SK-N-SH (cell line): Measurements from ENCODE around the gene PARD3. TPM values are rescaled to one million over a fixed set of nuclear protein-coding genes. Genes with fewer than 3 reads are reported as not detected.

Experiments used
- CTCF ChIA-PET: fragments of 300-600, 350-600 bp; formaldehyde crosslinking; extraction: SDS; loops from one replicate; lab custom pipeline; 2021; lab: Yijun Ruan, JAX
- POLR2A ChIA-PET: fragments of 350-600 bp; sonication (Branson Sonifier 250); formaldehyde crosslinking; extraction: SDS; loops from one replicate; lab custom pipeline; 2020; ENCODE audit warnings: antibody characterized with exemption, inconsistent platforms; lab: Yijun Ruan, JAX
- DNase-seq: peaks from one replicate; pipeline ENCODE4 v3.0.0; 2012
- H2AFZ ChIP-seq: fragments of 200-600 bp; sonication (generic); 2 replicates; pipeline ENCODE4 v1.8.1; 2016; ENCODE audit warnings: antibody characterized with exemption, mild to moderate bottlenecking, low read depth
- H3F3A ChIP-seq: fragments of 200-600 bp; sonication (generic); replicated peaks from 2 replicates; pipeline ENCODE3; 2016; ENCODE audit warnings: antibody characterized with exemption, mild to moderate bottlenecking; ENCODE audit not compliant: insufficient read depth
- H3K27ac ChIP-seq, 2 experiments: fragments of 200-500 bp in 1 of 2; fragments of 200-600 bp in 1 of 2; sonication (Bioruptor generic) in 1 of 2; sonication (generic), shearing (Covaris generic) in 1 of 2; 2 replicates each; pipeline versions ENCODE4 v1.5.1 to v1.6.1; 2014 to 2016; ENCODE audit warnings: low read depth in 2 of 2, inconsistent platforms in 1 of 2, low read length in 1 of 2, mild to moderate bottlenecking in 1 of 2, mixed read lengths in 1 of 2
- H3K27me3 ChIP-seq: fragments of 200-600 bp; sonication (generic), shearing (Covaris generic); 2 replicates; pipeline ENCODE4 v1.6.1; 2016; ENCODE audit warnings: mixed run types; ENCODE audit not compliant: insufficient read depth
- H3K36me3 ChIP-seq, 2 experiments: fragments of 200-500 bp in 1 of 2; fragments of 200-600 bp in 1 of 2; sonication (Bioruptor generic) in 1 of 2; sonication (generic) in 1 of 2; replicated peaks in 1 of 2; 2 replicates each; pipeline versions ENCODE3 to v1.5.1; 2014 to 2016; ENCODE audit warnings: low read length in 1 of 2, mild to moderate bottlenecking in 1 of 2; ENCODE audit not compliant: insufficient read depth in 2 of 2, control insufficient read depth in 1 of 2
- H3K4me1 ChIP-seq, 2 experiments: fragments of 200-500 bp in 1 of 2; fragments of 200-600 bp in 1 of 2; sonication (Bioruptor generic) in 1 of 2; sonication (generic), shearing (Covaris generic) in 1 of 2; 2 replicates each; pipeline versions ENCODE4 v1.5.1 to v1.6.1; 2014 to 2016; ENCODE audit warnings: low read depth in 1 of 2, low read length in 1 of 2, mixed run types in 1 of 2; ENCODE audit not compliant: insufficient read depth in 2 of 2, control insufficient read depth in 1 of 2
- H3K4me2 ChIP-seq: fragments of 200-600 bp; sonication (generic), shearing (Covaris generic); 2 replicates; pipeline ENCODE4 v1.6.1; 2017; ENCODE audit warnings: mixed run types
- H3K4me3 ChIP-seq, 2 experiments: fragments of 200-500 bp in 1 of 2; fragments of 200-600 bp in 1 of 2; sonication (Bioruptor generic) in 1 of 2; sonication (generic), shearing (Covaris generic) in 1 of 2; 2 replicates each; pipeline versions ENCODE4 v1.5.1 to v1.8.1; 2014 to 2016; ENCODE audit warnings: low read depth in 2 of 2, inconsistent platforms in 1 of 2, low read length in 1 of 2, mild to moderate bottlenecking in 1 of 2, mixed read lengths in 1 of 2, moderate library complexity in 1 of 2
- H3K79me2 ChIP-seq: fragments of 200-600 bp; sonication (generic); 2 replicates; pipeline ENCODE4 v1.8.1; 2017; ENCODE audit warnings: mild to moderate bottlenecking; ENCODE audit not compliant: insufficient read depth
- H3K9ac ChIP-seq: fragments of 200-600 bp; sonication (generic); 2 replicates; pipeline ENCODE4 v1.6.1; 2017; ENCODE audit warnings: mixed run types
- H3K9me2 ChIP-seq: fragments of 200-600 bp; sonication (generic); 2 replicates; pipeline ENCODE4 v1.6.1; 2017; ENCODE audit warnings: mixed run types
- H3K9me3 ChIP-seq: fragments of 200-600 bp; sonication (generic); 2 replicates; pipeline ENCODE4 v1.6.1; 2017; ENCODE audit warnings: mixed run types, mild to moderate bottlenecking, moderate library complexity
- H4K20me1 ChIP-seq: fragments of 200-600 bp; sonication (generic); 2 replicates; pipeline ENCODE4 v1.6.1; 2017; ENCODE audit warnings: mild to moderate bottlenecking, mixed run types; ENCODE audit not compliant: insufficient read depth
- ELF1 ChIP-seq: IDR thresholded peaks from 2 replicates; pipeline ENCODE4 v1.4.0; 2012
- EZH2phosphoT487 ChIP-seq: fragments of 200-600 bp; sonication (generic); IDR thresholded peaks from 2 replicates; pipeline ENCODE4 v1.6.1; 2017; ENCODE audit warnings: low read depth, mixed run types, mild to moderate bottlenecking, antibody characterized with exemption, moderate library complexity, borderline replicate concordance
- FOXM1 ChIP-seq: IDR thresholded peaks from 2 replicates; pipeline ENCODE4 v1.4.0; 2012; ENCODE audit warnings: low read depth, mild to moderate bottlenecking
- GABPA ChIP-seq: IDR thresholded peaks from 2 replicates; pipeline ENCODE4 v1.4.0; 2012; ENCODE audit warnings: low read depth, mild to moderate bottlenecking
- GATA2 ChIP-seq: sonication (generic); formaldehyde crosslinking; IDR thresholded peaks from 2 replicates; pipeline ENCODE4 v1.5.0; 2020; ENCODE audit warnings: mild to moderate bottlenecking, missing genetic modification reagents
- JUND ChIP-seq: IDR thresholded peaks from 2 replicates; pipeline ENCODE4 v1.4.0; 2012
- MXI1 ChIP-seq: IDR thresholded peaks from 2 replicates; pipeline ENCODE4 v1.6.1; 2012; ENCODE audit warnings: mild to moderate bottlenecking, low read depth, low read length, improper control_type of control experiment
- RXRA ChIP-seq: IDR thresholded peaks from 2 replicates; pipeline ENCODE4 v1.4.0; 2012; ENCODE audit warnings: low read depth, mild to moderate bottlenecking, borderline replicate concordance
- TCF12 ChIP-seq: IDR thresholded peaks from 2 replicates; pipeline ENCODE4 v1.4.0; 2012
- TEAD4 ChIP-seq: IDR thresholded peaks from 2 replicates; pipeline ENCODE4 v1.4.0; 2012; ENCODE audit warnings: mild to moderate bottlenecking, borderline replicate concordance; ENCODE audit not compliant: insufficient read depth
- WGBS: methylation state at CpG from one replicate; pipeline ENCODE4 v1.1.6; 2017; ENCODE audit warnings: low lambda C conversion rate; 5-methylcytosine and 5-hydroxymethylcytosine counted together
- polyA plus RNA-seq, 3 experiments: library from polyadenylated mRNA; depleted of rRNA; stranded (reverse); fragments of >200 nt; gene quantifications; 2 replicates each; pipeline ENCODE4 v1.2.3, GENCODE V29; 2012
- TF ChIP-seq, protein P1 (sequence below): IDR thresholded peaks from 2 replicates; pipeline ENCODE4 v1.4.0; 2012; ENCODE audit warnings: low read depth, borderline replicate concordance
- TF ChIP-seq, protein P2 (sequence below): IDR thresholded peaks from 2 replicates; pipeline ENCODE4 v1.4.0; 2012; ENCODE audit warnings: low read depth, borderline replicate concordance
- TF ChIP-seq, protein P3 (sequence below): fragments of 200-600 bp; sonication (generic); IDR thresholded peaks from 2 replicates; pipeline ENCODE4 v1.6.1; 2017; ENCODE audit warnings: antibody characterized with exemption, mild to moderate bottlenecking, moderate library complexity
- TF ChIP-seq, protein P4 (sequence below): fragments of 150-350 bp; IDR thresholded peaks from 2 replicates; pipeline ENCODE4 v1.6.1; 2017; ENCODE audit warnings: antibody characterized with exemption, low read length, low read depth, borderline replicate concordance

PARD3 gene
- polyA plus RNA-seq, 1 of the 3 experiments (the other 2 are of a cell fraction): 29.4 TPM

DNA sequence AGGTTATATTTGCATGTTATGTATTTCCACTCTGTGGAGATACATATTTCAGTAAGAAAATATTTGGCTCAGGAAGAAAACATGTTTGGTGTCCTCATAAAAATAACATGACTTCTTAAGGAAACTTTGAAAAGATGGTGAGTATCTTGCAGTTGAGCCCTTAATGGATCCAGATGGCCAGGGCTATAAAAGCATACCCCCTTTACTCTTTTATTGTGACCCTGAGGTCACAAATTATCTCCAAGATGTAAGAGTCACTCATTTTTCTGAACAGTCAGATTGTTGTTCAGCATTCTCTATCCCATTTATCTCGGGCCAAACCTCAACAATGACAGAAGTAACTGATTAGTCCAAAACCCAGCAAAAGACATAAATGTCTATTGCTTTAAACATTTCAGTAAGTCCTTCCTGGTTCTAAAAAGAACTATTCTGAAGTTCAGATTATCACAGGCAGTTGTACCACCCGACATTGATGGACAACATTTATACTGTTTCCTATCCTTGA, 539.4 kb downstream of the PARD3 start:
- H3K9me3 ChIP-seq: no peaks in the 10 kb centered on the region
- ChIA-PET POLR2A (no interaction called here), CTCF (no interaction called here)
- no peak overlapping the region for H3K4me3 ChIP-seq
- peaks cover 12% of the 10 kb centered on the region for H3F3A ChIP-seq
- H3K9ac ChIP-seq: no peak overlapping the region
- H4K20me1 ChIP-seq: no peaks in the 10 kb centered on the region
- H3K27ac ChIP-seq: no peak overlapping the region; a peak in 1 of 4 replicates
- no peak overlapping the region for H2AFZ ChIP-seq
- peaks cover 0 to 7% of the 10 kb centered on the region in 2 experiments for H3K36me3 ChIP-seq
- H3K27me3 ChIP-seq: no peaks in the 10 kb centered on the region
- no peak overlapping the region for H3K4me2 ChIP-seq
- H3K79me2 ChIP-seq: no peaks in the 10 kb centered on the region
- TF ChIP-seq ELF1: no peak
- TF ChIP-seq TCF12: 0 out of 2 replicates have a peak, but pooled peaks have one; percentile 34
- H3K9me2 ChIP-seq: no peaks in the 10 kb centered on the region
- DNase-seq: no peak
- peaks cover 0 to 11% of the 10 kb centered on the region in 2 experiments; a peak in 3 of 4 replicates for H3K4me1 ChIP-seq
- WGBS: 79% methylated on average over 2 of the region's 2 CpGs

DNA sequence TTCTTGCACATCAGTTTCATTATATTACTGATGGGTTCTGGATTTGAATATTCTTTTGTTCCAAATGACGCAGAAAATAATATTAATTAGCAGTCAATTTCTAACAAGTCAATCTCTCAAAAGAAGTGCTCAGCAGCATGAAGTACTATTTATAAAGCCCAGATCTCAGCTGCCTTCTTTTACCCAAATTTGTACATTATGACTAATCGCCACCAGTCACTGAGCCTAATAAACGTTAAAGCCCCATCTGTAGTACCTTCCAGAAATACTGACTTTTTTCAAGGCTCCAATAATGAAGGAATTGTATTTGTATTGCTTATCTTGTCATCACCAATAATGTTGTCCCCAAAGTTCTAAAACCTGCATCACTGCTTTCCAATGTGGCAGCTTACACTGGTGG, 540.2 kb downstream of the PARD3 start:
- WGBS: 90% methylated on average over 3 of the region's 3 CpGs
- Histone ChIP-seq H3K9me2 (no peaks in the 10 kb centered on the region), H3K27me3 (no peaks in the 10 kb centered on the region), H3K79me2 (no peaks in the 10 kb centered on the region), H3K27ac (no peak overlapping the region), H3K4me2 (no peak overlapping the region), H3K9ac (no peak overlapping the region), H4K20me1 (no peaks in the 10 kb centered on the region), H3K4me3 (no peak overlapping the region), H2AFZ (no peak overlapping the region), H3F3A (peaks cover 6% of the 10 kb centered on the region), H3K9me3 (no peaks in the 10 kb centered on the region), H3K36me3 (peaks cover 0 to 7% of the 10 kb centered on the region in 2 experiments), H3K4me1 (peaks cover 0 to 7% of the 10 kb centered on the region in 2 experiments; a peak in 3 of 4 replicates)
- CTCF ChIA-PET: interaction anchor here (1.7 kb wide), 1 partner anchor 9 kb away, joined by 4 read pairs; no protein-coding TSS in a partner anchor
- POLR2A ChIA-PET: no interaction called here
- DNase-seq: no peak
- TF ChIP-seq MXI1 (no peak), EZH2phosphoT487 (no peak), RXRA (no peak), TEAD4 (no peak), GABPA (no peak), FOXM1 (no peak), JUND (no peak)
- TF ChIP-seq, protein P1, sequence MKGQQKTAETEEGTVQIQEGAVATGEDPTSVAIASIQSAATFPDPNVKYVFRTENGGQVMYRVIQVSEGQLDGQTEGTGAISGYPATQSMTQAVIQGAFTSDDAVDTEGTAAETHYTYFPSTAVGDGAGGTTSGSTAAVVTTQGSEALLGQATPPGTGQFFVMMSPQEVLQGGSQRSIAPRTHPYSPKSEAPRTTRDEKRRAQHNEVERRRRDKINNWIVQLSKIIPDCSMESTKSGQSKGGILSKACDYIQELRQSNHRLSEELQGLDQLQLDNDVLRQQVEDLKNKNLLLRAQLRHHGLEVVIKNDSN: no peak

DNA sequence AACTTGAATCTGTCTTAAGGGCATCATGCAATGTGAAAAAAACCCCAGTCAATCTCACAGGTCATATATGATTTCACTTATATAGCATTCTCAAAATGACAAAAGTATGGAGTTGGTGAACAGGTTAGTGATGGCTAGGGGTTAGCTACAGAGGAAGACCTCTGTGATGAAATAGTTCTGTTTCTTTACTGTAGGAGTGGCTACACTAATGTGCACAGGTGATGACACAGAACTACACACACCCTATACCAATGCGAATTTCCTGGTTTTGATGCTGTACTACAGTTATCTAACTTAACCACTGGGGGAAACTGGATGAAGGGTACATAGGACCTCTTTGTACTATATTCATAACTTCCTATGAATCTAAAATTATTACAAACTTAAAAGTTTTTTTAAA, 541.8 kb downstream of the PARD3 start:
- POLR2A ChIA-PET: no interaction called here
- TF ChIP-seq, protein P2, sequence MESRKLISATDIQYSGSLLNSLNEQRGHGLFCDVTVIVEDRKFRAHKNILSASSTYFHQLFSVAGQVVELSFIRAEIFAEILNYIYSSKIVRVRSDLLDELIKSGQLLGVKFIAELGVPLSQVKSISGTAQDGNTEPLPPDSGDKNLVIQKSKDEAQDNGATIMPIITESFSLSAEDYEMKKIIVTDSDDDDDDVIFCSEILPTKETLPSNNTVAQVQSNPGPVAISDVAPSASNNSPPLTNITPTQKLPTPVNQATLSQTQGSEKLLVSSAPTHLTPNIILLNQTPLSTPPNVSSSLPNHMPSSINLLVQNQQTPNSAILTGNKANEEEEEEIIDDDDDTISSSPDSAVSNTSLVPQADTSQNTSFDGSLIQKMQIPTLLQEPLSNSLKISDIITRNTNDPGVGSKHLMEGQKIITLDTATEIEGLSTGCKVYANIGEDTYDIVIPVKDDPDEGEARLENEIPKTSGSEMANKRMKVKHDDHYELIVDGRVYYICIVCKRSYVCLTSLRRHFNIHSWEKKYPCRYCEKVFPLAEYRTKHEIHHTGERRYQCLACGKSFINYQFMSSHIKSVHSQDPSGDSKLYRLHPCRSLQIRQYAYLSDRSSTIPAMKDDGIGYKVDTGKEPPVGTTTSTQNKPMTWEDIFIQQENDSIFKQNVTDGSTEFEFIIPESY: no peak
- TF ChIP-seq GATA2 (CRISPR knock-in tag) (no peak), MXI1 (no peak)
- TF ChIP-seq, protein P3, sequence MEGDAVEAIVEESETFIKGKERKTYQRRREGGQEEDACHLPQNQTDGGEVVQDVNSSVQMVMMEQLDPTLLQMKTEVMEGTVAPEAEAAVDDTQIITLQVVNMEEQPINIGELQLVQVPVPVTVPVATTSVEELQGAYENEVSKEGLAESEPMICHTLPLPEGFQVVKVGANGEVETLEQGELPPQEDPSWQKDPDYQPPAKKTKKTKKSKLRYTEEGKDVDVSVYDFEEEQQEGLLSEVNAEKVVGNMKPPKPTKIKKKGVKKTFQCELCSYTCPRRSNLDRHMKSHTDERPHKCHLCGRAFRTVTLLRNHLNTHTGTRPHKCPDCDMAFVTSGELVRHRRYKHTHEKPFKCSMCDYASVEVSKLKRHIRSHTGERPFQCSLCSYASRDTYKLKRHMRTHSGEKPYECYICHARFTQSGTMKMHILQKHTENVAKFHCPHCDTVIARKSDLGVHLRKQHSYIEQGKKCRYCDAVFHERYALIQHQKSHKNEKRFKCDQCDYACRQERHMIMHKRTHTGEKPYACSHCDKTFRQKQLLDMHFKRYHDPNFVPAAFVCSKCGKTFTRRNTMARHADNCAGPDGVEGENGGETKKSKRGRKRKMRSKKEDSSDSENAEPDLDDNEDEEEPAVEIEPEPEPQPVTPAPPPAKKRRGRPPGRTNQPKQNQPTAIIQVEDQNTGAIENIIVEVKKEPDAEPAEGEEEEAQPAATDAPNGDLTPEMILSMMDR: no peak
- TF ChIP-seq, protein P4, sequence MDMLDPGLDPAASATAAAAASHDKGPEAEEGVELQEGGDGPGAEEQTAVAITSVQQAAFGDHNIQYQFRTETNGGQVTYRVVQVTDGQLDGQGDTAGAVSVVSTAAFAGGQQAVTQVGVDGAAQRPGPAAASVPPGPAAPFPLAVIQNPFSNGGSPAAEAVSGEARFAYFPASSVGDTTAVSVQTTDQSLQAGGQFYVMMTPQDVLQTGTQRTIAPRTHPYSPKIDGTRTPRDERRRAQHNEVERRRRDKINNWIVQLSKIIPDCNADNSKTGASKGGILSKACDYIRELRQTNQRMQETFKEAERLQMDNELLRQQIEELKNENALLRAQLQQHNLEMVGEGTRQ: no peak

More for the DNA sequence above, 541.8 kb downstream of the PARD3 start:
- no peak overlapping the region for H3K27ac ChIP-seq
- H3K9me2 ChIP-seq: no peaks in the 10 kb centered on the region
- DNase-seq: no peak
- H3K4me2 ChIP-seq: no peak overlapping the region
- H3K4me3 ChIP-seq: no peak overlapping the region
- H3K27me3 ChIP-seq: no peaks in the 10 kb centered on the region
- no peaks in the 10 kb centered on the region for H3K9me3 ChIP-seq
- CTCF ChIA-PET: no interaction called here
- no peaks in the 10 kb centered on the region for H3K79me2 ChIP-seq
- H3K36me3 ChIP-seq: peaks cover 0 to 18% of the 10 kb centered on the region in 2 experiments
- H3K4me1 ChIP-seq: no peaks in the 10 kb centered on the region
- H3F3A ChIP-seq: no peaks in the 10 kb centered on the region
- H2AFZ ChIP-seq: no peak overlapping the region
- 100% methylated on average over 1 of the region's 1 CpG for WGBS
- no peaks in the 10 kb centered on the region for H4K20me1 ChIP-seq
- H3K9ac ChIP-seq: no peak overlapping the region
